GM18870 (cell line): ENCODE results near the gene RUNDC3A.
"Not testable (repeated sequence)": the region's sequence is repeated elsewhere in the genome, so short reads cannot be mapped to it uniquely, and the experiment has no call there.

Source experiments
- ATAC-seq: cut with Tn5 transposase; IDR thresholded peaks from one replicate; pipeline ENCODE4 v1.9.1; 2021; ENCODE audit warnings: moderate library complexity; ENCODE audit not compliant: unreplicated experiment

RUNDC3A gene

GRCh38 chr17:44358066-44358465 is 49.7 kb downstream of the RUNDC3A start:
- ATAC-seq: no peak

- no peak for ATAC-seq
These were observed 50.6 kb downstream of the RUNDC3A start for GRCh38 chr17:44359006-44359405.

GRCh38 chr17:44359458-44360143 is 51.2 kb downstream of the RUNDC3A start:
- ATAC-seq: no peak

- ATAC-seq: no peak
These were observed 51.7 kb downstream of the RUNDC3A start for GRCh38 chr17:44360144-44360533.

GRCh38 chr17:44360826-44361225 is 52.4 kb downstream of the RUNDC3A start:
- ATAC-seq: no peak

- no peak for ATAC-seq
These were observed 53.2 kb downstream of the RUNDC3A start for GRCh38 chr17:44361292-44362260.

GRCh38 chr17:44362459-44362948 is 54.1 kb downstream of the RUNDC3A start:
- ATAC-seq: no peak

- no peak for ATAC-seq
These were observed 54.7 kb downstream of the RUNDC3A start for GRCh38 chr17:44362949-44363612.

- ATAC-seq: no peak
These were observed 55.3 kb downstream of the RUNDC3A start, which contains the start of gene FAM171A2 for GRCh38 chr17:44363613-44364159. Gene FAM171A2 (minus strand): TSS chr17:44363853. CDS start chr17:44363714, 139 bp downstream.

GRCh38 chr17:44365051-44365450 is 56.6 kb downstream of the RUNDC3A start:
- not testable (repeated sequence) for ATAC-seq

GRCh38 chr17:44367231-44367979 is 59.0 kb downstream of the RUNDC3A start:
- ATAC-seq: no peak
